Panc1 (cell line): Measurements from ENCODE around the gene HS3ST3A1. TPM values are rescaled to one million over a fixed set of nuclear protein-coding genes. Genes with fewer than 3 reads are reported as not detected.

ENCODE experiments used
- ATAC-seq: fragments of 200-7000 bp; cut with Tn5 transposase; 2 replicates; pipeline ENCODE4 v1.9.1; 2020; ENCODE audit warnings: mild to moderate bottlenecking, moderate library complexity
- BruUV-seq: library from RNA; stranded (reverse); fragments of 400-500 nt; replicated peaks from 2 replicates; lab custom pipeline; 2021; lab: Mats Ljungman, UMichigan
- CTCF ChIA-PET: fragments of 300-600 bp; sonication (Branson Sonifier 250); formaldehyde crosslinking; loops from one replicate; lab custom pipeline; 2022; ENCODE audit warnings: antibody characterized with exemption; lab: Charles Lee
- POLR2A ChIA-PET: fragments of 300-600 bp; sonication (Branson Sonifier 250); formaldehyde crosslinking; loops from one replicate; lab custom pipeline; 2022; ENCODE audit warnings: antibody characterized with exemption; lab: Charles Lee
- DNase-seq: peaks from one replicate; pipeline ENCODE4 v3.0.0-alpha.2; 2010; ENCODE audit warnings: low read depth, low spot score
- H3K27ac ChIP-seq: 2 replicates; pipeline ENCODE4 v1.5.1; 2011; ENCODE audit warnings: mild to moderate bottlenecking, low read length, inconsistent platforms
- H3K27me3 ChIP-seq: fragments of 200-500 bp; sonication (Bioruptor generic); 2 replicates; pipeline ENCODE4 v1.6.0; 2014; ENCODE audit warnings: low read length, inconsistent platforms; ENCODE audit not compliant: control insufficient read depth, insufficient read depth
- H3K36me3 ChIP-seq: fragments of 200-500 bp; sonication (Bioruptor generic); 2 replicates; pipeline ENCODE4 v1.5.1; 2014; ENCODE audit warnings: inconsistent platforms, mild to moderate bottlenecking, low read length, moderate library complexity; ENCODE audit not compliant: control insufficient read depth, insufficient read depth
- H3K4me1 ChIP-seq: 2 replicates; pipeline ENCODE4 v1.5.1; 2011; ENCODE audit warnings: inconsistent platforms, mild to moderate bottlenecking, low read length, moderate library complexity; ENCODE audit not compliant: control insufficient read depth, insufficient read depth
- H3K4me3 ChIP-seq, 2 experiments: 2 replicates each; pipeline ENCODE4 v1.5.1; 2011 to 2012; ENCODE audit warnings: low read depth in 2 of 2, low read length in 2 of 2, mild to moderate bottlenecking in 2 of 2, inconsistent platforms in 1 of 2, moderate library complexity in 1 of 2
- H3K9me3 ChIP-seq: fragments of 200-500 bp; sonication (Bioruptor generic); 2 replicates; pipeline ENCODE4 v1.5.1; 2014; ENCODE audit warnings: low read depth, mild to moderate bottlenecking, inconsistent platforms, low read length, moderate library complexity; ENCODE audit not compliant: control insufficient read depth, insufficient read depth
- POLR2AphosphoS5 ChIP-seq: IDR thresholded peaks from 2 replicates; pipeline ENCODE4 v1.6.1; 2012; ENCODE audit warnings: mild to moderate bottlenecking, low read depth, low read length, moderate library complexity
- SIN3A ChIP-seq: IDR thresholded peaks from 2 replicates; pipeline ENCODE4 v1.6.1; 2012; ENCODE audit warnings: low read depth, mild to moderate bottlenecking, low read length, moderate library complexity, borderline replicate concordance; ENCODE audit not compliant: insufficient read depth
- TCF7L2 ChIP-seq: IDR thresholded peaks from 2 replicates; pipeline ENCODE4 v1.6.1; 2011; ENCODE audit warnings: mild to moderate bottlenecking, low read depth, low read length, inconsistent platforms
- in situ Hi-C: cut with HindIII; loops from 2 replicates; pipeline ENCODE4 v1.10.0; 2016; ENCODE audit warnings: low sequenced_read_pairs, low pct_unique_long_range_greater_than_20kb
- intact Hi-C: fragments of 100-400 bp; cut with micrococcal nuclease; formaldehyde crosslinking; loops from one replicate; pipeline ENCODE4 v1.10.0; 2022; ENCODE audit not compliant: unreplicated experiment
- total RNA-seq: library from RNA; stranded (reverse); gene quantifications from one replicate; pipeline ENCODE4 v1.2.1, GENCODE V29; 2021; ENCODE audit not compliant: unreplicated experiment
- TF ChIP-seq, protein P1 (sequence below): fragments of 450-650 bp; IDR thresholded peaks from 2 replicates; pipeline ENCODE4 v1.5.1; 2017; ENCODE audit warnings: mild to moderate bottlenecking
- TF ChIP-seq, protein P2 (sequence below), 2 experiments: IDR thresholded peaks; 2 replicates each; pipeline ENCODE4 v1.6.1; 2011 to 2012; ENCODE audit warnings: low read depth in 2 of 2, control low read depth in 1 of 2, low read length in 1 of 2, mild to moderate bottlenecking in 1 of 2, moderate library complexity in 1 of 2; ENCODE audit not compliant: insufficient read depth in 1 of 2

HS3ST3A1 gene
- total RNA-seq, 1 experiment from 2014 or later, result 0.31 TPM

DNA sequence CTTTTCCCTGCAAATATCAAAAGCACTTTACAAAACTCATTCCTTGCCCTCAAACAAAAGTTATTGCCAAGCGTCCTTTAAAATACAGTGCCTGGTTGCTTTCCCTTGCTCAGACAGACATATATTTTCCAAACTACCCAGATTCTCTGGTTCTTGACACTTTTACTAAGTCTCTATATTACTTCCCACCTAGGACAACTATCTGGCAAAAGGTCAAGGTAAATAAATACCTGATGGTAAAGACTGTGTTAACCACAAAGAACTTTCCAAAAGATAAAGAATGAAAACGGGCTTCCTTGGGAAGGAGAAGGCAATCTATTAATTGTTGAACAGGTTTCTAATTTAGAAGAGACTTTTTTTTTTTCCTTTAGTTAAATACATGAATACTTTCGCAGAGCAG, 1.9 kb downstream of the HS3ST3A1 start:
- intact Hi-C loops (loop anchor here (5.0 kb wide), 2 partner anchors 707 to 1327 kb away; no protein-coding TSS in a partner anchor), in situ Hi-C loops (no loop called here)
- no peak for ATAC-seq
- no peaks in the 10 kb centered on the region for H3K9me3 ChIP-seq
- peaks cover 8% of the 10 kb centered on the region; the same call in 1 of the 2 replicates for H3K27me3 ChIP-seq
- ChIA-PET CTCF (no interaction called here), POLR2A (no interaction called here)
- TF ChIP-seq, protein P1, sequence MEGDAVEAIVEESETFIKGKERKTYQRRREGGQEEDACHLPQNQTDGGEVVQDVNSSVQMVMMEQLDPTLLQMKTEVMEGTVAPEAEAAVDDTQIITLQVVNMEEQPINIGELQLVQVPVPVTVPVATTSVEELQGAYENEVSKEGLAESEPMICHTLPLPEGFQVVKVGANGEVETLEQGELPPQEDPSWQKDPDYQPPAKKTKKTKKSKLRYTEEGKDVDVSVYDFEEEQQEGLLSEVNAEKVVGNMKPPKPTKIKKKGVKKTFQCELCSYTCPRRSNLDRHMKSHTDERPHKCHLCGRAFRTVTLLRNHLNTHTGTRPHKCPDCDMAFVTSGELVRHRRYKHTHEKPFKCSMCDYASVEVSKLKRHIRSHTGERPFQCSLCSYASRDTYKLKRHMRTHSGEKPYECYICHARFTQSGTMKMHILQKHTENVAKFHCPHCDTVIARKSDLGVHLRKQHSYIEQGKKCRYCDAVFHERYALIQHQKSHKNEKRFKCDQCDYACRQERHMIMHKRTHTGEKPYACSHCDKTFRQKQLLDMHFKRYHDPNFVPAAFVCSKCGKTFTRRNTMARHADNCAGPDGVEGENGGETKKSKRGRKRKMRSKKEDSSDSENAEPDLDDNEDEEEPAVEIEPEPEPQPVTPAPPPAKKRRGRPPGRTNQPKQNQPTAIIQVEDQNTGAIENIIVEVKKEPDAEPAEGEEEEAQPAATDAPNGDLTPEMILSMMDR, result no peak
- no peak for TF ChIP-seq POLR2AphosphoS5
- TF ChIP-seq, protein P2, sequence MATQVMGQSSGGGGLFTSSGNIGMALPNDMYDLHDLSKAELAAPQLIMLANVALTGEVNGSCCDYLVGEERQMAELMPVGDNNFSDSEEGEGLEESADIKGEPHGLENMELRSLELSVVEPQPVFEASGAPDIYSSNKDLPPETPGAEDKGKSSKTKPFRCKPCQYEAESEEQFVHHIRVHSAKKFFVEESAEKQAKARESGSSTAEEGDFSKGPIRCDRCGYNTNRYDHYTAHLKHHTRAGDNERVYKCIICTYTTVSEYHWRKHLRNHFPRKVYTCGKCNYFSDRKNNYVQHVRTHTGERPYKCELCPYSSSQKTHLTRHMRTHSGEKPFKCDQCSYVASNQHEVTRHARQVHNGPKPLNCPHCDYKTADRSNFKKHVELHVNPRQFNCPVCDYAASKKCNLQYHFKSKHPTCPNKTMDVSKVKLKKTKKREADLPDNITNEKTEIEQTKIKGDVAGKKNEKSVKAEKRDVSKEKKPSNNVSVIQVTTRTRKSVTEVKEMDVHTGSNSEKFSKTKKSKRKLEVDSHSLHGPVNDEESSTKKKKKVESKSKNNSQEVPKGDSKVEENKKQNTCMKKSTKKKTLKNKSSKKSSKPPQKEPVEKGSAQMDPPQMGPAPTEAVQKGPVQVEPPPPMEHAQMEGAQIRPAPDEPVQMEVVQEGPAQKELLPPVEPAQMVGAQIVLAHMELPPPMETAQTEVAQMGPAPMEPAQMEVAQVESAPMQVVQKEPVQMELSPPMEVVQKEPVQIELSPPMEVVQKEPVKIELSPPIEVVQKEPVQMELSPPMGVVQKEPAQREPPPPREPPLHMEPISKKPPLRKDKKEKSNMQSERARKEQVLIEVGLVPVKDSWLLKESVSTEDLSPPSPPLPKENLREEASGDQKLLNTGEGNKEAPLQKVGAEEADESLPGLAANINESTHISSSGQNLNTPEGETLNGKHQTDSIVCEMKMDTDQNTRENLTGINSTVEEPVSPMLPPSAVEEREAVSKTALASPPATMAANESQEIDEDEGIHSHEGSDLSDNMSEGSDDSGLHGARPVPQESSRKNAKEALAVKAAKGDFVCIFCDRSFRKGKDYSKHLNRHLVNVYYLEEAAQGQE (IDR thresholded peaks at IDR 0.05; ENCODE audit: insufficient read depth in 1 of 2, low read depth in 2 of 2, low read length in 1 of 2), result no peak
- TF ChIP-seq SIN3A, result no peak
- no peak for TF ChIP-seq TCF7L2
- no peak for DNase-seq
- no TSS peak for BruUV-seq
- H3K36me3 ChIP-seq, result no peaks in the 10 kb centered on the region
- H3K4me1 ChIP-seq, result no peaks in the 10 kb centered on the region
- no peak overlapping the region for H3K27ac ChIP-seq
- peak overlapping the region in 1 of 2 experiments; percentile 37; a peak in 1 of 4 replicates for H3K4me3 ChIP-seq

DNA sequence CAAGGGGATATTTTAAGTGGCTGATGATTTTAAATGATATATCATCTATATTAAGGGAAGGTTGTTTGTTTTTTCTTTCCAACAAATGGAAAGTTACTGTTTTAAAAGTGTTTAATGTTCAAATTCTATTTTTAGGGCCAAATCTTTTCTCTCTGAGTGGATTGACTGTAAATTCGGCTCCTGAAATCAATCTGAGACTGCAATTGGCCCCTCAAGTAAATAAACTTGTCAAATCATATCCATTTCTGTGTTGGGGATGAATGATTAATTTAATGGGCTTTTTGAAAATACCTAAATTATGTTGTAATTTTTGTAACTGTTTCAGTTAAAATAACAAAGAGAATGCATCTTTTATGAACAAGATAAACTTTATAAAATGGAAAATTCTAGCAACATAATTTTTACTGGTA, 2.6 kb downstream of the HS3ST3A1 start:
- H3K4me3 ChIP-seq, result peak overlapping the region in 1 of 2 experiments; percentile 37; a peak in 1 of 4 replicates
- in situ Hi-C loops (no loop called here), intact Hi-C loops (loop anchor here (5.0 kb wide), 2 partner anchors 708 to 1328 kb away; no protein-coding TSS in a partner anchor)
- H3K36me3 ChIP-seq, result no peaks in the 10 kb centered on the region
- no peak for DNase-seq
- TF ChIP-seq, protein P2 (IDR thresholded peaks at IDR 0.05; ENCODE audit: insufficient read depth in 1 of 2, low read depth in 2 of 2, low read length in 1 of 2), result no peak
- TF ChIP-seq, protein P1, result no peak
- TF ChIP-seq TCF7L2, result no peak
- no peak for TF ChIP-seq SIN3A
- no peak for TF ChIP-seq POLR2AphosphoS5
- no peak overlapping the region for H3K27ac ChIP-seq
- H3K4me1 ChIP-seq, result no peaks in the 10 kb centered on the region
- ATAC-seq, result no peak
- no peaks in the 10 kb centered on the region for H3K9me3 ChIP-seq
- POLR2A ChIA-PET, result no interaction called here
- CTCF ChIA-PET, result no interaction called here
- H3K27me3 ChIP-seq, result peaks cover 8% of the 10 kb centered on the region; the same call in 1 of the 2 replicates
- no TSS peak for BruUV-seq
